AML-193 (cell line): ENCODE data around the gene FAM117A.

Experiments
- DNase-seq, 2 experiments: peaks; one replicate each; lab custom pipeline; 2025; lab: John Stamatoyannopoulos, UW

Gene FAM117A

GRCh38 chr17:49707608-49708514 lies 56.1 kb downstream of the FAM117A start, which contains the start of gene SLC35B1:
TSS of gene SLC35B1 (minus strand) at chr17:49707964. CDS start at chr17:49707833, 131 bp downstream.
- peak; percentile 100 for DNase-seq

DNA sequence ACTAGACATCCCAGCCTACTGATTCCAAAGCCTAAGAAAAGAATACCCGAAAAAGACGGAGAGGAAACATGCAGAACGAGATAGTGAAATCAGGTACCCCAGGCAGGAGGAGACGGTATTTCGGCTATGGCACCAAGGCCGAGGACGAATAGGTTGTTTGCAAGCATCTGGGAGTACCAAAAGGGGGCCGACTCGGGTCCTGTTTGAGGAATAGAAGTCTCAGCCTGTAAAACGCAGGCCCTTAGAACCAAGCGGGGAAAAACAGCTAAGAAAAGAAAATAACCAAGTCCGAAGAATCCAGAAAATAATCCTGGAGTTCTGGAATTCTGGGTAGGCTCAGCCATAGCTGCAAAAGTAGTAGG lies 56.7 kb downstream of the FAM117A start:
- no peak for DNase-seq

GRCh38 chr17:49705254-49705653 lies 58.7 kb downstream of the FAM117A start:
- no peak for DNase-seq

DNA sequence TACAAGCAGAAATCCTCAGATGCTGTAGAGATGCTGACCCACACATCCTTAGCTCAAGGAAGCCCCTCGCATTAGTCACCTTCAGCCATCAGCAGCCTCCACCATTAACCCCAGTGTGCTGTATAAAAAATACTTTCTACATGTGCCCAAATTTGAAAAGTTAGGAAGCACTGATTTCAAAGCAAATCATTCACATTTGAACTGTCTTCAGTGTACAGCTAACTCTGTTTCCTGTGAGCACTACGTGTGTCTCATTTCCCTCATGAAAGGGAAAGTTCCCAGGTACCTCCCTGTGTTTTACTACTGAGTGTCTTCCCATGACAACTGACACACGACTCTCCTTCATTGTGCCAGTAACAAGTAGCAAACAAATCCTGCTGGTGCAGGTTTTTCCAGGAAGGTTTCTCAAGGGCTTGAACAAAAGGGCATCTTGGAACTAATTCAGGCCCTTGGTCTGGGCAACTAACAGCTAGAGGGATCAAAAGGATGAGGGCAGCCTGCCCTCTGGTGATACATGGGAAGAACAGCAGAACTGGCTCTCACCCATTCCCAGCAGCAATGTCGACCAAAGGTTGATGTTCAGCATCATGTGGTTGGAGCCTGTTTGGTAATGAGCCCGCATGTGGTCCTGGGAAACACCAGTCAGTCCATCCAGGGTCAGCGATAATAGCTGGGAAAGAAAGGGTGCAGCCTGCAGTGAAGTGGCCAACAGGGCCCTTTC lies 60.2 kb downstream of the FAM117A start:
- DNase-seq = peak; percentile 64

DNA sequence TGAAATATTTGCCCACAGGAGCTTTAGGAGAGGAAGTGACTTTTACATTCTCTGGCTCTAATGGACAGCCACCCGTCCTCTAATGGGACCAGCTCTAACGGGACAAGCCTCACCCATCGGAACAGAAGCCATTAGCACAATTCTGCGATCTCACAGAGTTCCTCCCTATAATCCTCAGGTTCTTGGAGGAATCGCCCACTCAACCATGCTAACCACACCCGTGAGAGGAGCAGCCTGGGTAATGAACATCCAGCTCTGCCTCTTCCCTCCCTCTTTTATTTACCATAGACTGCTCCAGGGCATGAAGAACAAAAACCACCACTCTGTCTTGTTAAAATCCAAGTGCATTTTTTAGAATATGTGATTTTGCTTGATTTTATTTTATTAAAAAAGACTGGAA lies 63.0 kb downstream of the FAM117A start:
- no peak for DNase-seq

DNA sequence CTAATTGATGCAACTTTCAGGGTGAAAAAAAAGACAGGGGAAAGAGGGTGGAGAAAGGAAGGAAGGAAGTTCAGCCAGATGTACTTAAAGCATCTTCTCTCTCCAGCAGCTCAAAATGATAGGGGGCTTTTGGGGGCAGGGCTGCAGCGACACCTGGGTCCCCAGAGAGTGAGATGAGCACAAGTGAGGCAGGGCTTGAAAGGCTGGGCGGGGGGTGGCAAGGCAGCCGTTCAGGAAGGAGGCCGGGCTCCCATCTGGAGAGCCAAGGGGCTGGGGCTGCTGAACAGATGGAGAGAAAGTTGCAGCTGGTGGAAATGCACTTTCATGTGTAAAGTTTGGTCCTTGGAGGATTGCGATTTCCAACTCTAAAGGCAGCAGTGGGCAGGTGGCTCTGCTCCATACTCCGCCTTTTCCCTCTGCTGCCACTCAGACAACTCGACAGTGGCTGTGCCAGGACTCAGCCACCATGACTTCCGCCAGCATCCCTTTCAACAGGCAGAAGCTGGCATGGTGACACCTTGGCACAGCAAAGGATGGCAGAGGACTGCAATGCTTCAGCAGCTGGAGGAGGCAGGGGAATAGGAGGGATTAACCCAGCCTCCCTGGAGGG lies 63.9 kb downstream of the FAM117A start:
- no peak for DNase-seq

DNA sequence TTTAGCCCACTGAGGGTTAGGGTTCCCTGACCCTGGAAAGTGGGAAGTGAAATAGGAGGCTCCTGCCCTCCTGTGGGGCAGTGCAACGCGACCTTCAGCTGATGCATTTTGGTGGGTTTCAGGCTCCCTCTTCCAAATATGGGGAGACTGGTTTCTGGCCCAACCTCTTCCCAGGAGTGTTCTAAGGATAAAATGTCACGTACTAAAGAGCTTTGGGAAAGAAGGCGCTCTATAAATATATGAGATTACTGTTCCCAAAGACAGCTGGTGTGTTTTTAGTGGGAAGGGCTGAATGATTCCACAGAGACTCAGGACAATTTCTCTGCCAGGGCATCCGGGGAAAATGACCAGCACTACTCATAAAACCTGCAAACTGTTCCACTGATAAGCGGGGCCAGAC lies 65.9 kb downstream of the FAM117A start:
- DNase-seq = no peak

GRCh38 chr17:49696233-49696761 lies 67.6 kb downstream of the FAM117A start:
- peak; percentile 72 to 76 for DNase-seq

DNA sequence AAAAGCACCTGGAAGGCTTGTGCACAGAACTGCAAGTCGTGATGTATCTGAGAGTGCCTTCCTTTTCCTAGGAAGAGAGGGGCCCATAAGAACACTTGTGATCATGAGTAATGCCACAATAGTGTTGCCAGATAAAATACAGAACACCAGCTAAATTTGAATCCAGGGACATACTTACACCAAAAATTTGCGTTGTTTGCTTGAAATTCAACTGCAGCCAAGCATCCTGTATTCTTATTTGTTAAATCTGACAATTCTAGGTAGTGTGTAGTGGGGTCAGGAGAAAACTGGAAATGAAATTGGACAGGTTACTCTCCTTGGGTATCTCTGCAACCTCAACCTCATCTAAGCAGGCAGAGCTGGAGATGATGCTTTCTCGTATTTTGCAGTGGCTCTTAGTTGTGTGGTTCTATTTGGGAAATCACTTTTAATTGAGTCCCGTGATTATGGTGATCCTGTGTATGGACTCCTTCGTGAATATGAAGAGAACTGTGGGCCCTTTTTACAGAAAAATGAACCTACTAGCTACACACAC lies 68.2 kb downstream of the FAM117A start:
- peak; percentile 5 to 46 for DNase-seq

- DNase-seq = peak; percentile 70 to 71
Measured at GRCh38 chr17:49694847-49695697, 68.9 kb downstream of the FAM117A start.

DNA sequence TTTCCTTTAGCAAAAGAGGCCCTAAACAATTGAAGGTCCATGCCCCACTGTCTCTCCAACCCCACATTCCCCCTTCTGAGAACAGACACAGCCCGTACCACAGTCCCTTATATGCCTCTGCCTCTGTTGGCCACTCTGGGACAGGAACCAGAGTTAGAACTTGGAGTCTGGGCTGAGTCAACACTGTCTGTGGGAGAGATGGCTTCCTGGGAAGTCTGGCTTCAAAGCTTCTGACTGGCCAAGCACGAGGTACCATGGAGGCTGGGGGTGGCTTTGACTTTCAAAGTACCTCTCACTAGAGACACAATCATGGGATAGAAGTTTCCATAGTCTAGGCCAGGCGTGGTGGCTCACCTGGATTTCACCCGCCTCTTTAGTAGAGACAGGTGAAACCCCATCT lies 71.2 kb downstream of the FAM117A start:
- no peak for DNase-seq

GRCh38 chr17:49691677-49692191 lies 72.2 kb downstream of the FAM117A start:
- no peak for DNase-seq

- DNase-seq = no peak
Measured at GRCh38 chr17:49691086-49691676, 72.8 kb downstream of the FAM117A start.

DNA sequence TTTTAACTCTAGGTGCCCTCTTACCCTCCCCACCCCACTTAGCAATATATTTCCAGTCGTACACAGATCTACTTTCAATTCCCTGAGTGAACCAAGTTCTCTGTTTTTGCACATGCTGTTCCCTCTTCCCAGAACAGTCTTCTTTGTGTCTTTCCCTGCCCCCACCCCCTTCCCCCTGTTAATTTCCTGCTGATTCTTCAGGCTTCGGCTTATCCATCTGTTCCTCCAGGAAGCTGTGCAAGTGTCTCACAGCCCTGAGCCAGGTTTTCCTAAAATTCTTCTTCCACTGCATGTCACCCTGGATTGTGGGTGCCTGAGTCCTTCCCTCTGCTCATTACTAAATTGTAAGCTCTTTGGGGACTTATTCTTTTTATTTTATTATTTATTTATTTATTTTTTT lies 73.7 kb downstream of the FAM117A start:
- DNase-seq = no peak

DNA sequence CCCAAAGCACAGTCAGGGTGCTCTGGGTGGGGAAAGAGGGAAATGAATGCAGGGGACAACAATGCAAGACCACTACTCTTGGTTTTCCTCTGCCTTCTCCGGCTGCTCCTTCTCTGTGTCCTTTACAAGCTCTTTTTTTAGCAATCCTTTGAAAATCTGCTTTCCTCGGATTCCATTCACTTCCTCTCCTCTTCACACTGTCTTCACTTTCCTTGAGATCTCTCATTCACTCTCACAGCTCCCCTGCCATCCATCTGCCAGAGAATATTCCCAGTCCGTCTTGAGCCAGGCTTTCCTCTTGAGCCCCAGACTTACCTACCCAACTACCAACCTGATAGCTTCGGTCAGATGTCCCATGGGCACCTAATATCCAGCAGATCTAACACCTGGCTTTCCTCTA lies 75.1 kb downstream of the FAM117A start:
- no peak for DNase-seq

DNA sequence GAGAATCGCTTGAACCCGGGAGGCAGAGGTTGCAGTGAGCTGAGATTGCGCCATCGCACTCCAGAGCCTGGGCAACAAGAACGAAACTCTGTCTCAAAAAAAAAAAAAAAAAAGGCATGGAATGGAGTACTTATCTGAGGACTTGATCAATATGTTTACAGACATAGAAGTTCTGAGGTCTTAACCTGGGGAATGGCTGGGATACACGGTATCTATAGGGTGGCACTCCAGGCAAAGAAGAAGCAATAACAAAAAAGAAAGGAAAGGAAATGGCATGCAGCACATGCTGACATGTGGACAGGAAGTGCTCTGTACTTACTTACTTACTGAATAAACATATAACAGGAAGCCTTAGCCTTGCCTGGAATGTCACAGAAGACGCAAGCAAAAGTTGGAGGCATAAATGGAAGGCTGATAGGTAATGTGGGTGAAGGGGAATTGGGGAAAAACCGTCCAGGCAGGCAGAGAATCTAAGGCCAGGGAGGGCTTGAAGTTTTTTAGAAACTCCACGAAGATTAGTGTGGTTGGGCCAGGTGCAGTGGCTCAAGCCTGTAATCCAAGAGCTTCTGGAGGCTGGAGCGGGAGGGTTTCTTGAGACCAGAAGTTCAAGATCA lies 75.9 kb downstream of the FAM117A start:
- DNase-seq = peak; percentile 37 to 50

DNA sequence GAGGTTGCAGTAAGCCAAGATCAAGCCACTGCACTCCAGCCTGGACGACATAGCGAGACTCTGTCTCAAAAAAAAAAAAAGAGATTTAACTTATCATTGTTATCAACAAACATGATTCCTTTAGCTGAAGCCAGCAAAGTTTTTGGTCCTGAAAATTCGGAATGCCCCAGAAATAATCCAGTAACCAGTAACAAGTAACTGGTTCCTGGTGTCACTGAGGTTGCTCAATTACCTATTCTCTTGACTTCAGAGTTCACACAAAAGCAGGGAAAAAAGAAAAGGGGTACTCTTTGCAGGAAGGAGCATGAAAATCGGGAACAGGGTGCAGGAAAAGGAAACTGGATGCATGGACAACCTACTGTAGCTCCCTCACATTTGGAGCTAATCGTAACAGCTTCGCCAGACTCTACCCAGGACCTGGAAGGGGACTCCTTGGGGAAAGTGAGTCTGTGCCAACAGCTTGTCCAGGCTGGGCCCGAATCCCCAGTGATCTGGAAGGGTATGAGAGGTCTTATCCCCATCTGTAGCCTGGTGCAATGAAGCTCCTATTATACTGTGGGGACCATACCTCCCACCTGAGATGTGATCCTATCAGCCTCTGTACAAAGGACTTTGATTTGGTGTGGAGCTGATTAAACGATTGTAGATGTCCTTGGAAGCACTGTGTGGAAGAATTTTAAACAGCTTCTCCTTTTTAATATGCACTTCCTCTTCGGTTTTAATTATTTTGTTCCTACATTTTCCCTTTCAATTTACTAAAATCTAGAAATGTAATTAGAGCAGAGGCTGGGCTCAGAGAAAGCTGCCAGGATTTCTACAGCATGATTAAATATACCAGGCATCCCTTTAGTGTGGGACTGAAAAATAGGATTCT lies 82.6 kb downstream of the FAM117A start:
- peak; percentile 26 to 46 for DNase-seq

GRCh38 chr17:49680314-49680713 lies 83.6 kb downstream of the FAM117A start:
- DNase-seq = no peak
